Kidney glomerular epithelial cell (primary cell): Measurements from ENCODE around the gene EFCAB11.

Experiments
- DNase-seq: peaks from one replicate; lab custom pipeline; 2025; lab: John Stamatoyannopoulos, UW

The EFCAB11 gene

DNA sequence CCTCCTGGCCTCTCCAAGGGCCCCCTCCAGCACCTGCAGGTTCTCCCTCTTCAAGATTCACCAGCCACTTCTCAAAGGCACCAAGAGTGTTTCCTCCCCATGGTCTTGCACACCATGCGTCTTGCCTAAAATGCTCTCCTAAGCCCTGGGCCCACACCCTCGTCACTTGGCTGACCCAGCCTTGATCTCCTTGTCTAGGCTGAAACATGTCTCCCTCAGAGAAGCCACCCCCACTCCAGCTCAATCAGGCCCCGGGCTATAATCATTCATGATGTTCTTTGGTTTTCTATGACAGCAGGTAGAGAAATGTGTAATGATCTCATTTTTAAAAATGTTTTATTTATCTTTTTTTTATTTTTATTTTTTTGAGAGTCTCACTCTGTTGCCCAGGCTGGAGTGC, 88.1 kb downstream of the EFCAB11 start:
- DNase-seq, result no peak

GRCh38 chr14:89865153-89865552, 89.4 kb downstream of the EFCAB11 start:
- DNase-seq, result no peak

DNA sequence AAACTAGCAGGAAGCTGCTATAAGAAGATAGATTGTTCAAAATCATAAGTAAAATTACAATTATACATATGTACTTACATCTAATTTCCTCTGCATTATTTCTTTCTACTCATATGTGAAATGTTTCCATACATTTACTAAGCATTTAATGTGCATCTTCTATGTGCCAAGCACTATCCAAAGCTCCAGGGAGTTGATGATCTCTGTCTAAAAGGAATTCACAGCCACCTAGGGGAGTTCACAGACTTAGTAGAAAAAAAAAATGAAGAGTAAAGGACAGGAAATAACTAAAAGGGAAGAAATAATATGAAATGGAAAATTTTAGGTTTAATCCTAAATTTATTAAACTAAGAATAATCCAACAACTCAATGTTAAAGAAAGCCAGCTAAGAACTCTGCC, 91.7 kb downstream of the EFCAB11 start:
- DNase-seq, result no peak

- DNase-seq, result no peak
Observed at GRCh38 chr14:89861630-89862029, 92.9 kb downstream of the EFCAB11 start.

GRCh38 chr14:89858089-89858488, 96.4 kb downstream of the EFCAB11 start:
- no peak for DNase-seq

DNA sequence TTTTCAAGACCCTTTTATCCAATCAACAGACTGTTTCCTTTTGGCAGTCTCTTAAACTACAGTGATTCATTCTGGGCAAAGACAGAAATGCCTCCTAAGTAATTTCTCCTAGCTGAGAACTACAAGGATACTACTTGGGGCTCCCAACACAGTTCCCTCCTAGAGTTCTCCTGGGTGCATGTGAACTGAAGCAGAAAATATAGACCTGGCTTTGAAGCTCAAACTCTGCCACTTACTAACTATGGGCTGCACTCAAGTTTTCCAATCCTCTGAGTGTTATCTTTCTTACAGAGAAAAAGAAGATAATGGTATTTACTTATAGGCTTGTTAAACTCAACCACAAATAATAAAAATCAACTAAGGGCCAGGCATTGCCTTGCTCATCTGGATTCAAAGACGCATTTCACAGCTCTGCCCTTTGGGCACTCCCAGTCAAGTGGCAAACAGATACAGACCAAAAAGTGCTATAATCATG, 97.6 kb downstream of the EFCAB11 start:
- no peak for DNase-seq

DNA sequence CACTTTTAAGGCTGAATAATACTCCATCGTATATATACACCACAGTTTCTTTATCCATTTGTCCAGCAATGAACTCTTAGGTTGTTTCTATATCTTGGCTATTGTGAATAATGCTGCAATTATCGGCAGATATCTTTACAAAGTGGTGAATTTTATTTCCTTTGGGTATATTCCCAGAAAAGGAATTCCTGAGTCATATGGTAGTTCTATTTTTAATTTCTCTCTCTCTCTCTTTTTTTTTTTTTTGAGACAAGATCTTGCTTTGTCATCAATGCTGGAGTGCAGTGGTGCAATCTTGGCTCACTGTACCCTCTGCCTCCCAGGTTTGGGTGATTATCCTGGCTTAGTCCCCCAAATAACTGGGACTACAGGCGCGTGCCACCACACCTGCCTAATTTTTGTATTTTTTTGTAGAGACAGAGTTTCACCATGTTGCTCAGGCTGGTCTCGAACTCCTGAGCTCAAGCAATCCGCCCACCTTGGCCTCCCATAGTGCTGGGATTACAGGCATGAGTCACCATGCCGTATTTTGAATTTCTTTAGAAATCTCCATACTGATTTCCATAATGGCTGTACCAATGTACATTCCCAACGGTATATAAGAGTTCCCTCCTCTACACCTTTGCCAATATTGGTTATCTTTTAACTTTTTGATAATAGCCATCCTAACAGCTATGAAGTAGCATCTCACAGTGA, 98.4 kb downstream of the EFCAB11 start:
- no peak for DNase-seq

DNA sequence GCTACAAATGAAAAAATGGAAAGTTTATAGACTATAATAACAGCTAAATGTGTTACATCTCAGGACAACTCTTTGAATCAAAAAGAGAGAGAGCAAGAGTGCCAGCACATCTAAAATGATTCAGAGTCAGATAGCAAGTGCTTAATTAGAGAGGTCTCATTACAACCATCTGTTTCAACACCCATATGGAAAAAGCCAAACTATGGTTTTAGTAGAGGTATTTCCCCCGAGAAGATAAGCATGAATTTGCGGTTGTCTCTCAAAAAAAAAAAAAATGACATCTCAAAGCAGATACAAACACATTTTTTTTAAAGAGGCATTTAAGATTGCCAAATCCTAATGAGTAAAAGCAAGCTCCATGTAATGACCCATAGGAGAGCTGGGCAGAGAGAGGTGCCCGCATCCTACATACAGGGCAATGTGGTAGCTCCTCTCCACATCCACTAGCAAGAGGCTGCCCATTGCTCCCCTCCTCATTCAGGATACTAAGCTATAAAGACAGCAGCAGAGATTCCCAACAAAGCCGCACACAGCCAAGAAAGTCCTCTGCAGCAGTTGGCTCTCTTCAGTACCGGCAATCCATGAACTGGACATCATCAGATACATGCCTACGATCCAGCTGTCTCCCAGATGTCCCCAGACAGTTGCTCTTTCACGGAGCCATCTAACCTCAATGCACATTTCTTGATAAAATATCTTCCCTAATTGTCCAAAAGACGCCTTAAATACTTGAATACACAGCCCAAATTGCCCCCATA, 100.4 kb downstream of the EFCAB11 start:
- DNase-seq, result no peak

DNA sequence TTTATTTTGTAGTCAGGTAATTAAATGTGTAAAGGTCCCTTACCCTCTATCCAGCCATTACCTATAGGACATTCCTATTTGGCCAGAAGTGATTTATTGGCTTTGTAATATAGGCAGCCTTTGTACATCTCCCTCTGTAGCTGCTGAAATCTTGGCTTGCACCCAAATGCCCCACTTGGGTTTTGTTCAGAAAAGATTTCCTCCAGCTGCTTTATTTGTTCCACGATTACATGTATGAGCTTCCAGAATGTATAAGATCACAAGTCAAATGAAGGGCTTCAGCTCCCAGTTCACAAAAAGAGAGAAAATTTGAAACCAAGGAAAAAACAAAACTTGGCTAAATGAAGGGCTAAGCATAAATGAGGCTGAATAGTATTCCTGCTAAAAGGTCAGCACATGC, 103.4 kb downstream of the EFCAB11 start:
- DNase-seq, result no peak

DNA sequence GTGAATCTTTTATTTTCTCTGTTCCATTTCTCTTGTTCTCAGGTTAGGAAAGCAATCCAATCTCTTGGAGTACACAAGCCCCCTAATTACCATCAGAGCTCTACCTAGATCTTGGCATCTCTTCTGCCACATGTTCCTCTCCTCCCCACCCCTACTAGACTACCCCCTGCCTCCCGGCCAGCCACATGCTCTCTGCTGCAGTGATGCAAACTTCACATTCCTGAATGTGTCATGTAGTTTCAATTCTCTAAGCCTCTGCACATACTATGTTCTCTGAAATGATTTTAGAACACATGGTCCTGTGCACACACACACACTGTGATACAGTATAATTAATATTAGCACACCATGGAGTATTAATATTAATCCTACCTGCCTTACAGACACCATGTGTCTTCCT, 104.6 kb downstream of the EFCAB11 start:
- no peak for DNase-seq

DNA sequence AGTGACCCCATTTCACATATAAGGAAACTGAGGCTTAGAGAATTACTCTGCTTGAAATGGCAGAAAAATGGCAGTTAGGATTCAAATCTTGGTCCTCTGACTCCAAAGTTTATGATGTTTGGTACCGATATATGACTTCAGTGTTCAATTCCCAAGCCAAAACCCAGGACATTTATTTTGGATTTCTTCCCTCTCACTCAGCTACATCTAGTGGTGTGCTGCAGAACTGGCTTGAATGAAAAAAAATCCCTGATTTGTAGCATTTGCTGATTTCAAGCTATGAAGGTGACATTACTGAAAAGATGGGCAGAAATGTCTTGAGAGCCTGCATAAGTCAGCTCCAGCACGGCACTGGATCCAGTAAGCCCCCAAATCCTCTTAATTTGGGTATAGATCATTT, 106.4 kb downstream of the EFCAB11 start:
- no peak for DNase-seq

DNA sequence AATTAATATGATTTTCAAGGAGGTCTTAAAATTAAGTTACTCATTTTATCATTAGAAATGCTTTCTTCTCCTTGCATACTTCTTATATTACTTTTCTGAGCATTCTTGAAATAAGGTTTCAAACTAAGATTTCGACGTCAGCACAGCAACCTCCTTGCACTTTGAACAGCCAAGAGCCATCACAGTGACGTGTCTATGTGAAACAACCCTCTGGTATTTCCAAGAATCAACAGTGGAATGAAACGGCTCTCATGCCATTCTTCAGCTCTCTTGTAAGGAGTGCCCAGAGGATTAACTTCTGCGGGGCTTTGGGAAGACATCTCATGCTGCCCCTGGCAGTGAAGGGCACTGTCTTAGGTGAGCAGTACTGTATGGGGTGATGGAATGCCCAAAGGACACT, 109.2 kb downstream of the EFCAB11 start:
- no peak for DNase-seq

GRCh38 chr14:89844508-89844907, 110.0 kb downstream of the EFCAB11 start:
- no peak for DNase-seq

- DNase-seq, result no peak
Observed at GRCh38 chr14:89842837-89843236, 111.7 kb downstream of the EFCAB11 start.

GRCh38 chr14:89841851-89842250, 112.7 kb downstream of the EFCAB11 start:
- no peak for DNase-seq

DNA sequence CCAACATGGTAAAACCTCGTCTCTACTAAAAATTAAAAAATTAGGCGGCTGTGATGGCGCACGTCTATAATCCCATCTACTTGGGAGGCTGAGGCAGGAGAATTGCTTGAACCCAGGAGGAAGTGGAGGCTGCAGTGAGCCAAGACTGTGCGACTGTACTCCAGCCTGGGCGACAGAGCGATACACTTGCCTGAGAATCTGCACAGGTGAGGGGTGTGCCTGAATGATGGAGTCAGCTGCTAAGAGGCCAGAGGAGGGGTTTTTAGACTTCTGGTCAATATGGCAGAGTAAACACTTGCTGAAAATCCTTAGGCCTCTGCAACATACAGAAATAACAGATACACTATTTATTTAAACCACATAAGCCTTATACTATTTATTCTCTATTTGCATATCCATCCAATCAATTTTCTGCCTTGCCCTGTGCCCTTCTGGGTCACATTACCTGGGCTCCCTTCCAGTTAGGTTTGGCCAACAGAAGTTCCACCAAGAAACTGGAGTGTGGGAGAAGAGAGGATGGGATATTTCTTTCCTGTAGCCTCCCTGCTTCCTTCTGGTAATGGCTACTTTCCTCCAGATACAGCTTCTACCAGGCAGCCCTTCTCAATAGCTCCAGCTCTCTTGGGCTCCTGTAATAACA, 117.6 kb downstream of the EFCAB11 start:
- DNase-seq, result no peak

DNA sequence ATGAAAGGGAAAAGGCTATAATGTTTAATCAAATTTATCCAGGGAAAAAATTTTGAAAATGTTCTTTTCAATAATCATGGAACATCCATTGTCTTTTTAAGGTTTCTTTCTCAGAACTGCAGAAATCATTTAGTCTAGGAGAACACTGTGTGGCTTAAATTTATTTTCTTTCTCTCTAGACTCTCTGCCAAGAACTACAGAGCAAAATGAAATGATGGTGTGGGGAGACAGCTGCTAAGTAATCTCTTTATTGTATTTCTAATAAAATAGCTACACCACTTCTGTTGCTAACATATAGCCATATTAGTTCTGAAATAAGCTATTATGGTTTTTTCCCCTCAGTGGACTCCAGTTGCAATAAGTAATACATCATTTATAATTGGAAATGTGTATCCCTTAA, 120.9 kb downstream of the EFCAB11 start:
- no peak for DNase-seq

- no peak for DNase-seq
Observed at GRCh38 chr14:89833120-89833532, 121.4 kb downstream of the EFCAB11 start.

GRCh38 chr14:89828471-89829165, 125.9 kb downstream of the EFCAB11 start:
- DNase-seq, result no peak

GRCh38 chr14:89827265-89827664, 127.3 kb downstream of the EFCAB11 start:
- DNase-seq, result no peak

DNA sequence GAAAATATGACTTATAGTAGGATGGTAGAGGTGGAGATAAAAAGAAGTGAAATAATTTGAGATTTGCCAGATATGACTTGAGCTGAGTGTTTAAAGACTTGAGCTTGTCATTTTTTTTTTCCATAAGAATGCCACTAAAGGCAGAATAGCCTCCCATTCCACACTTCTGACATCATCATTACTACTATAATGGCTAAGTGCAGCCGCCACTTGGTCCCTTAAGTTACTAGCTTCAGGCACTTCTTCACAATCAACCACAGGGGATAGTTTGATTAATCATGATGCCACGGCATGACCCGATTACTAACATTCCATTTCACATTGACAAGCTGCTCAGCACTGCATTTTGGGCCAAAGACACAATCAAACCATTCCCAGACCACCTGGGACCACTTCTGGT, 127.9 kb downstream of the EFCAB11 start:
- no peak for DNase-seq

DNA sequence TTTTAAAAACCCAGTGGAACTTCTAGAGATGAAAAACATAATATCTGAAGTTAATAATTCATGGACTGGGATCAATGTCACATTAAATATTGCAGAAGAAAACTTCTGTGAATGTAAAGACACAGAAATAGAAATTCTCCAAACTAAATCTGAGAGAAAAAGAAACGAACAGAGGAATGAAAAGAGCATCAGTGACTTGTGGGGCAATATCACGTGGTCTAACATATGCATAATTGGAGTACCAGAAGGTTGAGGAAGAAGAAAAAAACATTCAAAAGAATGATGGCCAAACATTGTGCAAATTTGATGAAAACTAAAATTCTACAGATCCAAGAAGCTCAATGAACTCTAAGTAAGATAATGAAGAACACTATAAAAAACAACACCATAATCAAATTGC, 130.8 kb downstream of the EFCAB11 start:
- DNase-seq, result no peak

DNA sequence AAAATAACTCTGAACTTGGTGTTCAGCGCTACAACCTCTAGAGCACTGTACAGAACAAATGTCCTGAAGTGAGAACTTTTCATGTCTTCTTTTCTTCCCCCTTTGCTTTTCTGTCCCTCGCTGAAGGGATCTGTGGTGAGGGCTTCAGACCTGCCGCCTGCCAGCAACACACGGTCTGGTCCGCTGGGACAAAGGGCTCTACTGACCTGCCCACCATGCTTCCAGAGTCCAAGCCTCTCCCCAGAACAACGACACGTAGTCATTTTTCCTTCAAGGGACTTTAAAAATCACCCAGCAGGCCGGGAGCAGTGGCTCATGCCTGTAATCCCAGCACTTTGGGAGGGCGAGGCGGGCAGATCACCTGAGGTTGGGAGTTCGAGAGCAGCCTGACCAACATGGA, 140.4 kb downstream of the EFCAB11 start:
- DNase-seq, result no peak
